Measurements from ENCODE around the gene GNAI2.
A peak's percentile ranks its signal among the peaks of the same experiment; 100 is the strongest.

The GNAI2 gene

GRCh38 chr3:50274371-50275104 is 38.5 kb downstream of the GNAI2 start:
- TF ChIP-seq CTCF (conservative IDR thresholded peaks at IDR 0.05; ENCODE audit: control insufficient read depth, insufficient read depth, low read depth, low read length) = peak; percentile 54

GRCh38 chr3:50275141-50275995 is 39.4 kb downstream of the GNAI2 start:
- no peak for DNase-seq (ENCODE audit: low read depth)
- no peak for TF ChIP-seq CTCF (conservative IDR thresholded peaks at IDR 0.05; ENCODE audit: control insufficient read depth, insufficient read depth, low read depth, low read length)
- no peak overlapping the region for H3K4me3 ChIP-seq (ENCODE audit: control insufficient read depth, low read depth, low read length)

More at GRCh38 chr3:50274371-50275104, 38.5 kb downstream of the GNAI2 start:
- DNase-seq (ENCODE audit: low read depth) = peak; percentile 52
- no peak overlapping the region for H3K4me3 ChIP-seq (ENCODE audit: control insufficient read depth, low read depth, low read length)

GRCh38 chr3:50275996-50276761 is 40.2 kb downstream of the GNAI2 start:
- no peak for TF ChIP-seq CTCF (conservative IDR thresholded peaks at IDR 0.05; ENCODE audit: control insufficient read depth, insufficient read depth, low read depth, low read length)
- DNase-seq (ENCODE audit: low read depth) = no peak
- H3K4me3 ChIP-seq (ENCODE audit: control insufficient read depth, low read depth, low read length) = no peak overlapping the region

- TF ChIP-seq CTCF (conservative IDR thresholded peaks at IDR 0.05; ENCODE audit: control insufficient read depth, insufficient read depth, low read depth, low read length) = no peak
- DNase-seq (ENCODE audit: low read depth) = no peak
- H3K4me3 ChIP-seq (ENCODE audit: control insufficient read depth, low read depth, low read length) = no peak overlapping the region
Observed at GRCh38 chr3:50276762-50277101, 40.7 kb downstream of the GNAI2 start.

GRCh38 chr3:50278123-50278879 is 42.3 kb downstream of the GNAI2 start:
- TF ChIP-seq CTCF (conservative IDR thresholded peaks at IDR 0.05; ENCODE audit: control insufficient read depth, insufficient read depth, low read depth, low read length) = no peak
- H3K4me3 ChIP-seq (ENCODE audit: control insufficient read depth, low read depth, low read length) = no peak overlapping the region
- DNase-seq (ENCODE audit: low read depth) = no peak

- DNase-seq (ENCODE audit: low read depth) = no peak
- TF ChIP-seq CTCF (conservative IDR thresholded peaks at IDR 0.05; ENCODE audit: control insufficient read depth, insufficient read depth, low read depth, low read length) = no peak
- H3K4me3 ChIP-seq (ENCODE audit: control insufficient read depth, low read depth, low read length) = no peak within 1 kb of the TSS
Observed at GRCh38 chr3:50278880-50279224, 42.8 kb downstream of the GNAI2 start, which contains the start of gene LSMEM2. Gene LSMEM2 (plus strand): TSS chr3:50279087. CDS start chr3:50279114, 27 bp downstream.

All from fibroblast of mammary gland (primary cell).